ACC112 (cell line): Measurements from ENCODE around the gene MYO1H.

Experiments
- H2AFZ ChIP-seq: fragments of 200-600 bp; sonication (generic); one replicate; pipeline ENCODE4 v1.6.0; 2017; ENCODE audit warnings: antibody characterized with exemption, low read length; ENCODE audit not compliant: unreplicated experiment
- H3K27ac ChIP-seq: fragments of 200-600 bp; sonication (generic); 2 replicates; pipeline ENCODE4 v1.5.1; 2014; ENCODE audit warnings: low read depth, mild to moderate bottlenecking, antibody characterized with exemption, low read length, moderate library complexity
- H3K27me3 ChIP-seq: fragments of 200-600 bp; sonication (generic); 2 replicates; pipeline ENCODE4 v1.6.1; 2014; ENCODE audit warnings: mild to moderate bottlenecking, antibody characterized with exemption, low read length, moderate library complexity, mixed read lengths; ENCODE audit not compliant: insufficient read depth
- H3K36me3 ChIP-seq: fragments of 200-600 bp; sonication (generic); 2 replicates; pipeline ENCODE4 v1.6.1; 2016; ENCODE audit warnings: mild to moderate bottlenecking, antibody characterized with exemption, low read length, moderate library complexity, mixed read lengths; ENCODE audit not compliant: insufficient read depth
- H3K4me1 ChIP-seq: fragments of 200-600 bp; sonication (generic); one replicate; pipeline ENCODE4 v1.6.1; 2016; ENCODE audit warnings: low read length, mixed read lengths; ENCODE audit not compliant: insufficient read depth, unreplicated experiment, control insufficient read depth
- H3K4me3 ChIP-seq: fragments of 200-600 bp; sonication (generic); 2 replicates; pipeline ENCODE4 v1.5.1; 2014; ENCODE audit warnings: mild to moderate bottlenecking, low read depth, low read length
- H3K79me2 ChIP-seq: fragments of 200-600 bp; sonication (generic); one replicate; pipeline ENCODE4 v1.6.0; 2016; ENCODE audit warnings: low read length; ENCODE audit not compliant: control insufficient read depth, unreplicated experiment, insufficient read depth

MYO1H gene

GRCh38 chr12:109448707-109449390, 101.1 kb downstream of the MYO1H start:
- H3K4me3 ChIP-seq, result no peak overlapping the region
- H3K27ac ChIP-seq, result peak overlapping the region; percentile 6; the same call in 1 of the 2 replicates
- no peaks in the 10 kb centered on the region for H3K27me3 ChIP-seq
- peaks cover 8% of the 10 kb centered on the region for H3K4me1 ChIP-seq
- H2AFZ ChIP-seq, result no peak overlapping the region
- H3K79me2 ChIP-seq, result peaks cover 16% of the 10 kb centered on the region
- peaks cover 16% of the 10 kb centered on the region; the same call in 1 of the 2 replicates for H3K36me3 ChIP-seq

- no peaks in the 10 kb centered on the region for H3K27me3 ChIP-seq
- peaks cover 20% of the 10 kb centered on the region; the same call in 1 of the 2 replicates for H3K36me3 ChIP-seq
- H3K4me3 ChIP-seq, result no peak overlapping the region
- H3K4me1 ChIP-seq, result peaks cover 8% of the 10 kb centered on the region
- H3K27ac ChIP-seq, result no peak overlapping the region
- H2AFZ ChIP-seq, result no peak overlapping the region
- peaks cover 16% of the 10 kb centered on the region for H3K79me2 ChIP-seq
Observed at GRCh38 chr12:109449845-109450532, 102.3 kb downstream of the MYO1H start.

- Histone ChIP-seq H3K27ac (no peak overlapping the region), H3K36me3 (peaks cover 27% of the 10 kb centered on the region; the same call in 1 of the 2 replicates), H3K4me3 (no peak overlapping the region), H3K79me2 (peaks cover 19% of the 10 kb centered on the region), H2AFZ (no peak overlapping the region), H3K4me1 (peaks cover 14% of the 10 kb centered on the region), H3K27me3 (no peaks in the 10 kb centered on the region)
Observed at GRCh38 chr12:109450980-109451379, 103.3 kb downstream of the MYO1H start.

- no peak overlapping the region for H3K4me3 ChIP-seq
- H3K4me1 ChIP-seq, result peaks cover 14% of the 10 kb centered on the region
- peaks cover 23% of the 10 kb centered on the region for H3K79me2 ChIP-seq
- no peak overlapping the region for H2AFZ ChIP-seq
- no peaks in the 10 kb centered on the region for H3K27me3 ChIP-seq
- peaks cover 31% of the 10 kb centered on the region; the same call in 1 of the 2 replicates for H3K36me3 ChIP-seq
- no peak overlapping the region for H3K27ac ChIP-seq
Observed at GRCh38 chr12:109451400-109451799, 103.7 kb downstream of the MYO1H start.

GRCh38 chr12:109452489-109452888, 104.8 kb downstream of the MYO1H start:
- Histone ChIP-seq H3K36me3 (peaks cover 40% of the 10 kb centered on the region), H3K27ac (no peak overlapping the region), H3K4me3 (no peak overlapping the region), H3K79me2 (peaks cover 31% of the 10 kb centered on the region), H3K27me3 (no peaks in the 10 kb centered on the region), H2AFZ (no peak overlapping the region), H3K4me1 (peaks cover 14% of the 10 kb centered on the region)

GRCh38 chr12:109455706-109456105, 108.0 kb downstream of the MYO1H start:
- Histone ChIP-seq H3K4me3 (no peak overlapping the region), H3K36me3 (peaks cover 39% of the 10 kb centered on the region), H3K27me3 (no peaks in the 10 kb centered on the region), H3K4me1 (peaks cover 38% of the 10 kb centered on the region), H2AFZ (no peak overlapping the region), H3K27ac (no peak overlapping the region), H3K79me2 (peaks cover 56% of the 10 kb centered on the region)

- peaks cover 61% of the 10 kb centered on the region for H3K79me2 ChIP-seq
- H3K4me3 ChIP-seq, result 0 out of 2 replicates have a peak overlapping the region, but pooled peaks have one; percentile 32
- H3K27ac ChIP-seq, result peak overlapping the region; percentile 73
- peaks cover 39% of the 10 kb centered on the region for H3K36me3 ChIP-seq
- no peaks in the 10 kb centered on the region for H3K27me3 ChIP-seq
- H2AFZ ChIP-seq, result no peak overlapping the region
- H3K4me1 ChIP-seq, result peaks cover 62% of the 10 kb centered on the region
Observed at GRCh38 chr12:109458086-109458485, 110.4 kb downstream of the MYO1H start.

GRCh38 chr12:109458771-109459208, 111.1 kb downstream of the MYO1H start:
- Histone ChIP-seq H3K4me1 (peaks cover 67% of the 10 kb centered on the region), H3K36me3 (peaks cover 37% of the 10 kb centered on the region), H3K27me3 (no peaks in the 10 kb centered on the region), H3K79me2 (peaks cover 63% of the 10 kb centered on the region), H2AFZ (no peak overlapping the region), H3K27ac (peak overlapping the region; percentile 73), H3K4me3 (peak overlapping the region; percentile 32; the same call in 1 of the 2 replicates)

- no peak overlapping the region for H3K4me3 ChIP-seq
- H3K27ac ChIP-seq, result peak overlapping the region; percentile 73
- no peaks in the 10 kb centered on the region for H3K27me3 ChIP-seq
- H2AFZ ChIP-seq, result no peak overlapping the region
- H3K79me2 ChIP-seq, result peaks cover 68% of the 10 kb centered on the region
- peaks cover 33% of the 10 kb centered on the region for H3K36me3 ChIP-seq
- H3K4me1 ChIP-seq, result peaks cover 72% of the 10 kb centered on the region
Observed at GRCh38 chr12:109459247-109459646, 111.5 kb downstream of the MYO1H start.

- Histone ChIP-seq H3K4me3 (no peak overlapping the region), H3K36me3 (peaks cover 25% of the 10 kb centered on the region), H3K79me2 (peaks cover 80% of the 10 kb centered on the region), H3K4me1 (peaks cover 84% of the 10 kb centered on the region), H2AFZ (no peak overlapping the region), H3K27me3 (no peaks in the 10 kb centered on the region), H3K27ac (peak overlapping the region; percentile 98)
Observed at GRCh38 chr12:109460538-109460937, 112.8 kb downstream of the MYO1H start.
